ENCODE results near the gene PLB1.

- TF ChIP-seq POLR2A (IDR thresholded peaks at IDR 0.05; ENCODE audit: extremely low read depth, insufficient read length) (no peak), CTCF (IDR thresholded peaks at IDR 0.05; ENCODE audit: low read depth, low read length) (no peak), MYC (IDR thresholded peaks at IDR 0.05; ENCODE audit: low read depth, low read length) (no peak)
Measured at GRCh38 chr2:28552045-28552823, 56.4 kb downstream of the PLB1 start.
